ENCODE measurements around the gene RABL6.
A peak's percentile ranks its signal among the peaks of the same experiment; 100 is the strongest.
"Not testable (repeated sequence)": the region's sequence is repeated elsewhere in the genome, so short reads cannot be mapped to it uniquely, and the experiment has no call there.

Gene RABL6

GRCh38 chr9:136795000-136795348 lies 12.8 kb upstream of the RABL6 start:
- no peak for DNase-seq (ENCODE audit: low spot score)

- DNase-seq (ENCODE audit: low spot score), result no peak
Observed at GRCh38 chr9:136796238-136796774, 11.4 kb upstream of the RABL6 start, which contains the start of gene CCDC183. CCDC183 (plus strand) TSS chr9:136796338; CDS start chr9:136796398, 60 bp downstream.

- peak; percentile 82 for DNase-seq (ENCODE audit: low spot score)
Observed at GRCh38 chr9:136796775-136797347, 10.9 kb upstream of the RABL6 start.

- no peak for DNase-seq (ENCODE audit: low spot score)
Observed at GRCh38 chr9:136798708-136799078, 9.1 kb upstream of the RABL6 start.

GRCh38 chr9:136799079-136799853 lies 8.5 kb upstream of the RABL6 start:
- no peak for DNase-seq (ENCODE audit: low spot score)

GRCh38 chr9:136799854-136800657 lies 7.7 kb upstream of the RABL6 start:
- DNase-seq (ENCODE audit: low spot score), result peak; percentile 85

- no peak for DNase-seq (ENCODE audit: low spot score)
Observed at GRCh38 chr9:136802321-136802720, 5.4 kb upstream of the RABL6 start.

- not testable (repeated sequence) for DNase-seq (ENCODE audit: low spot score)
Observed at GRCh38 chr9:136803009-136803550, 4.7 kb upstream of the RABL6 start.

- DNase-seq (ENCODE audit: low spot score), result no peak
Observed at GRCh38 chr9:136803551-136804508, 3.9 kb upstream of the RABL6 start.

GRCh38 chr9:136804509-136805206 lies 3.1 kb upstream of the RABL6 start:
- DNase-seq (ENCODE audit: low spot score), result no peak

GRCh38 chr9:136805207-136805740 lies 2.5 kb upstream of the RABL6 start:
- no peak for DNase-seq (ENCODE audit: low spot score)

GRCh38 chr9:136806067-136806466 lies 1.7 kb upstream of the RABL6 start:
- no peak for DNase-seq (ENCODE audit: low spot score)

- DNase-seq (ENCODE audit: low spot score), result no peak
Observed at GRCh38 chr9:136806631-136807201, 1.0 kb upstream of the RABL6 start.

GRCh38 chr9:136808075-136808805 lies 492 bp downstream of the RABL6 start:
- no peak for DNase-seq (ENCODE audit: low spot score)

- DNase-seq (ENCODE audit: low spot score), result no peak
Observed at GRCh38 chr9:136808806-136809158, 1.0 kb downstream of the RABL6 start.

- no peak for DNase-seq (ENCODE audit: low spot score)
Observed at GRCh38 chr9:136814725-136815421, 7.1 kb downstream of the RABL6 start.

GRCh38 chr9:136815422-136815782 lies 7.7 kb downstream of the RABL6 start:
- DNase-seq (ENCODE audit: low spot score), result no peak
